G401.6 (cell line): ENCODE measurements around the gene SLC7A10.

Experiments used
- FAIRE-seq: peaks from 2 replicates; lab custom pipeline; 2012; peaks lifted over from hg19 to GRCh38; lab: Jason Lieb, UNC

Gene SLC7A10

GRCh38 chr19:33254245-33254824 lies 28.7 kb upstream of the SLC7A10 start:
- FAIRE-seq, result no peak

- no peak for FAIRE-seq
Measured at GRCh38 chr19:33252971-33253370, 27.3 kb upstream of the SLC7A10 start.

- FAIRE-seq, result no peak
Measured at GRCh38 chr19:33252418-33252962, 26.8 kb upstream of the SLC7A10 start.

- FAIRE-seq, result no peak
Measured at GRCh38 chr19:33251526-33252090, 26.0 kb upstream of the SLC7A10 start.

- no peak for FAIRE-seq
Measured at GRCh38 chr19:33251076-33251475, 25.4 kb upstream of the SLC7A10 start.

- FAIRE-seq, result no peak
Measured at GRCh38 chr19:33250500-33250899, 24.9 kb upstream of the SLC7A10 start.

GRCh38 chr19:33249740-33250366 lies 24.2 kb upstream of the SLC7A10 start:
- no peak for FAIRE-seq

- FAIRE-seq, result no peak
Measured at GRCh38 chr19:33248954-33249613, 23.4 kb upstream of the SLC7A10 start.

GRCh38 chr19:33248553-33248953 lies 22.9 kb upstream of the SLC7A10 start:
- no peak for FAIRE-seq

GRCh38 chr19:33248104-33248503 lies 22.5 kb upstream of the SLC7A10 start:
- no peak for FAIRE-seq

- FAIRE-seq, result no peak
Measured at GRCh38 chr19:33247441-33247819, 21.8 kb upstream of the SLC7A10 start.

- FAIRE-seq, result no peak
Measured at GRCh38 chr19:33246709-33247440, 21.2 kb upstream of the SLC7A10 start.

- no peak for FAIRE-seq
Measured at GRCh38 chr19:33245948-33246708, 20.5 kb upstream of the SLC7A10 start.

GRCh38 chr19:33242911-33243310 lies 17.3 kb upstream of the SLC7A10 start:
- no peak for FAIRE-seq

- FAIRE-seq, result no peak
Measured at GRCh38 chr19:33242131-33242530, 16.5 kb upstream of the SLC7A10 start.

- no peak for FAIRE-seq
Measured at GRCh38 chr19:33241530-33242101, 16.0 kb upstream of the SLC7A10 start.

GRCh38 chr19:33241091-33241529 lies 15.5 kb upstream of the SLC7A10 start:
- FAIRE-seq, result no peak

GRCh38 chr19:33240181-33240771 lies 14.6 kb upstream of the SLC7A10 start:
- FAIRE-seq, result no peak

GRCh38 chr19:33239223-33239975 lies 13.7 kb upstream of the SLC7A10 start:
- FAIRE-seq, result no peak

GRCh38 chr19:33238481-33239149 lies 13.0 kb upstream of the SLC7A10 start:
- no peak for FAIRE-seq
